ENCODE measurements around the gene HDHD5. TPM values are rescaled to one million over a fixed set of nuclear protein-coding genes. Genes with fewer than 3 reads are reported as not detected.

Gene HDHD5
- total and polyA plus RNA-seq, 2 of the 13 experiments (the other 11 are each of a cell fraction or from before 2014, with no cell fraction given): not detected

DNA sequence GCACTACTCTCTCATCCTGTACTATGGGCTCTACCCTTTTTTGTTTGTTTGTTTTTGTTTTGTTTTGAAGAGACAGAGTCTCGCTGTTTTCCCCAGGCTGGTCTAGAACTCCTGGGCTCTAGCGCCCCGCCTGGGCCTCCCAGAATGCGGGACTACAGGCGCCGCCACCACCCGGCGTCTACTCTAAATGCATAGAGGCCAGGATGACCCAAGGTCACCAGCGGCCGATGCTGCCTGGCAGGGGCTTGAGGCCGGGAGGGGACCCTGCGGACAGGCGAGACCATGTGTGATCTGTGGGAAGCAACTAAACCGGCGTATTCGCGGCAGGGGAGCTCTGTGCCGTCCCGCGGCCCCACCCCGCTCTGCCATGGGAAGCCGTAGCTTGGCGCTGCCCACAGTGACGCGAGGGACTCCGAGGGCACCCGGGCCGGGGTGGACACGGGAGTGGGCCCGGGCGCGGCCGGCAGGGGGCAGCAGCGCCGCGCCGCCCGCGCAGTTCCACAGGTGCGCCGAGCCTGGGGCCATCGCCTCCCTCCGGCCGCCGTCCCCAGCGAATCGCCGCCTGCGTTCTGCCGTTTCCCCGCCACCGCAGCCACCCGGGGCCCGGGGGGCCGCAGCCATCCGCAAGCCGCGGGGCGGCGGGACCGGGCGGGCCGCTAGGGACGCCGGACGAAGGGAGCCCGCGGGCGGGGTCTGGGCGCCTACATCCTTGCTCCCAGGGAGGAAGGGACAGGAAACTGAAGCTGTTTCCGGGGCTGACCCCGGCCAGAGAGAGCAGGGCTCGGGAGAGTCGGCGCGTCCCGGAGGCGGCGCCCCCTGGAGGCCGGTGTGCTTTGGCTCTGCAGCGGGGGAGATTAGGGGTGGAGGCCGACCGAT is 12.3 kb upstream of the HDHD5 start (continued):
- TF ChIP-seq RNF219 (CRISPR knock-in tag; IDR thresholded peaks at IDR 0.05): no peak; the same call in 1 of the 2 replicates
- no peak for TF ChIP-seq TP53 (CRISPR knock-in tag; conservative IDR thresholded peaks at IDR 0.05)
- no peak for TF ChIP-seq KDM5A (IDR thresholded peaks at IDR 0.05; ENCODE audit: borderline replicate concordance, low read length)
- TF ChIP-seq ZNF256 (CRISPR knock-in tag; conservative IDR thresholded peaks at IDR 0.05): no peak
- peak; percentile 86 for TF ChIP-seq RAD21 (CRISPR knock-in tag; IDR thresholded peaks at IDR 0.05)
- no peak for TF ChIP-seq ZNF792 (CRISPR knock-in tag; IDR thresholded peaks at IDR 0.05)
- no peak; the same call in 1 of the 2 replicates for TF ChIP-seq SPEN (CRISPR knock-in tag; IDR thresholded peaks at IDR 0.05; ENCODE audit: low read depth)
- TF ChIP-seq ZNF337 (CRISPR knock-in tag; IDR thresholded peaks at IDR 0.05; ENCODE audit: borderline replicate concordance, low read depth): no peak
- TF ChIP-seq THYN1 (CRISPR knock-in tag; IDR thresholded peaks at IDR 0.05; ENCODE audit: borderline replicate concordance, low read depth): no peak
- TF ChIP-seq ZNF251 (CRISPR knock-in tag; IDR thresholded peaks at IDR 0.05): no peak
- no peak for TF ChIP-seq ZBTB44 (CRISPR knock-in tag; IDR thresholded peaks at IDR 0.05)
- peak; percentile 68 for TF ChIP-seq NR2C2 (CRISPR knock-in tag; IDR thresholded peaks at IDR 0.05; ENCODE audit: borderline replicate concordance)
- no peak; the same call in 1 of the 2 replicates for TF ChIP-seq CCDC6 (CRISPR knock-in tag; IDR thresholded peaks at IDR 0.05)
- no peak for TF ChIP-seq HOXA7 (CRISPR knock-in tag; IDR thresholded peaks at IDR 0.05)
- peak; percentile 83 for TF ChIP-seq TAF15 (IDR thresholded peaks at IDR 0.05; ENCODE audit: low read depth, low read length, poor library complexity, severe bottlenecking)
- TF ChIP-seq RNF2 (conservative IDR thresholded peaks at IDR 0.05; ENCODE audit: low read depth): 0 out of 2 replicates have a peak, but pooled peaks have one; percentile 60
- TF ChIP-seq PHB2 (IDR thresholded peaks at IDR 0.05; ENCODE audit: partially characterized antibody): no peak
- TF ChIP-seq GZF1 (CRISPR knock-in tag; IDR thresholded peaks at IDR 0.05): no peak
- TF ChIP-seq SSRP1 (CRISPR knock-in tag; IDR thresholded peaks at IDR 0.05): no peak
- TF ChIP-seq ZNF75D (CRISPR knock-in tag; IDR thresholded peaks at IDR 0.05; ENCODE audit: borderline replicate concordance): no peak
- TF ChIP-seq ZNF710 (CRISPR knock-in tag; IDR thresholded peaks at IDR 0.05; ENCODE audit: borderline replicate concordance): no peak
- no peak for TF ChIP-seq MAFG (CRISPR knock-in tag; IDR thresholded peaks at IDR 0.05)

All from HepG2 (cell line).